Endometrial microvascular endothelial cells (primary cell): ENCODE results near the gene CLSTN1. TPM values are rescaled to one million over a fixed set of nuclear protein-coding genes. Genes with fewer than 3 reads are reported as not detected.

Experiments
- in situ Hi-C: cut with HindIII; loops from 2 replicates; pipeline ENCODE4 v1.10.0; 2017; ENCODE audit warnings: low sequenced_read_pairs, low pct_unique_long_range_greater_than_20kb; ENCODE audit errors: inconsistent ontology term
- total RNA-seq: library from RNA; depleted of rRNA; stranded (reverse); fragments of >200 nt; gene quantifications from one replicate; pipeline ENCODE4 v1.2.3, GENCODE V29; 2015; ENCODE audit errors: inconsistent ontology term

The CLSTN1 gene
- total RNA-seq: 98.4 TPM

- in situ Hi-C loops: no loop called here
Measured at GRCh38 chr1:9823943-9824701, at the start of gene CLSTN1. Gene CLSTN1 (minus strand): TSS chr1:9823965. CDS start chr1:9823733, 232 bp downstream.

GRCh38 chr1:9873385-9873784 is 49.6 kb upstream of the CLSTN1 start:
- in situ Hi-C loops: no loop called here

DNA sequence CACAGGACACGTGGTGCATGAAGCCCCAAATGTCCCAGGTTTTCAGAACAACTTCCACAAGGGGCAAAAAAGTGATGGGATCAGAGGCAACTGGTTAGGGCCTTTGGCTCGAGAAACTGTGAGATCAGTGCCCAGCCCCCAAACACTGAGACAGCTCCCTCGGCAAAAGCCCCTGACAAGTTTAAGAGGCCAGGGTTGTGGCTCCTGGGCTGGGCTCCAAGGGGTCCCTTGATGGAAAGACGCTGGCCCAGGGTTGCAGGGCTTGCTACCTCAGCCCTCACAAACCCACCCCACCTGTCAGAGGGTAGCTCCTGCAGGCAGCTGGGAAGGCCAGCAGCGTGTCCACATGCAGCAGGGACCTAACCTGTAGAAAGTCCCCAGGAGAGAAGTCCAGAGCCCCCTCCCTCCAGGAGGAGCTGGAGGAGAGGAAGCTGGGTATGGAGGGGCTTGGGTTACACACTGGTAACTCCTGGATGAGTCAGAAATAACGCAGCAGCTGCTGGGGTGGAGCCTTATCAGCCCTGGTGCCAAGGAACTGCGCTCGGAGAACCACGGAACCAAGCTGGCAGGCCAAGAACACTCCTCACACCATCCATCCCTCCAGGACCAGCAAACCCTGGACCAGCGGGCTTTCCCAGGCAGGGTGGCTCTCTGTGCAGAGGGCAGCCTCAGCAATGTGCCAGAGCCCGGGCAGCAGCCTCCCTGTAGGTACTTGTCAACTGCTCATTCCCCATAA is 48.8 kb upstream of the CLSTN1 start:
- in situ Hi-C loops: no loop called here

GRCh38 chr1:9871707-9872425 is 48.1 kb upstream of the CLSTN1 start:
- in situ Hi-C loops: no loop called here

DNA sequence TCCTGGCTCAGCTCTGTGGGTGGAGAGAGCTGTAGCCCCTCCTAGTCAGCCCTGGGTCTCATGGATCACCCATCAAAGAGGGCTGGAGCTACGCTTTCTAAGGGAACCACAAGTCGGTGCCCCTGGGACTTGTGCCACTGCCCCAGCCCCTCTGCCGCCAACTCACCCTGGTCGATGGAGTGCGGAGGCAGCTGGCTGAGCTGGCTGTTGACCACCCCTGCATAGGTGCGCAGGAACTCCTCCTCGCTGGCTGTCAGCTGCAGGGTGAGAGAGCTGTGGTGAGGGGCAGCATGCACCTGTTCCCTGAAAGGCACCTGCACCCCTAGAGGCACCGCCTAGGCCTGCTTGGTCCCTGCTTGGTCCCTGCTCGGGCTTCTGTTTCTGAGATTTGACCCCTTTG is 47.3 kb upstream of the CLSTN1 start:
- in situ Hi-C loops: no loop called here

GRCh38 chr1:9870572-9870971 is 46.8 kb upstream of the CLSTN1 start:
- in situ Hi-C loops: no loop called here

DNA sequence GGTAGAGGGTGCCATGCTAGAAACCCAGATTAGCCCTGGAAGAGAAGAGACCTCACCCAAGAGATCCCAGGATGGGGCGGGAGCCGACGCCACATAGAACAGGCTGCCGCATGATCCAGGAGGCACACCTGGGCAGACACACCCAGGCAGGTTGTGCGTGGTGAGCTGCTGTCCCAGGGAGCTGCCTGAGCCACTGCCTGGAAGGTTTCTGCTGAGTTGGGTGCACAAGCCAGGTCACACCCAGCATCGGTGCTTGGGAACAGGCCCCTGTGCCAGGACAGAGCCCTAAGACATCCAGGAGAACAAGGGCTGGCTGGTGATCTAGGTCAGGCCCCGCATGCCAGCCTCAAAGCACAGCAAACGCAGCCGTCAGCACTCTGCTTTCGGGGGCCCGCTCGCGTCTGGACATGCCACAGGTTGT is 46.1 kb upstream of the CLSTN1 start:
- in situ Hi-C loops: no loop called here

DNA sequence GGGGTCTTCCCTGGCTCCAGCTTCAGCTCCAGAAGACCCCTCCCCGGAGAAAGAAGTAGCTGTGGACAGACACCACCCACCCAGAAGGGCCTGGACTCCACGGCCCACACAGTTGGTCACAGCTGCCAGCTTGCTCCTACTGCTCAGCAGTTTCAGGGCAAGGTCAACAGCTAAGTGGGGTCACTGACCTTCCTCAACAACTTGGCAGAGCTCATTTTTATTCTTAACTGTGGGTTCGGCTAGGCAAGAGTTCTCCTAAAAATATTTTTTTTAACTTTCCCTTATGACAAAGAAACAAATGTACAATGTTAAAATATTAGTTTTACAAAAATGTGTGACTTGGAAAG is 44.5 kb upstream of the CLSTN1 start:
- in situ Hi-C loops: no loop called here

- in situ Hi-C loops: no loop called here
Measured at GRCh38 chr1:9867408-9868243, 43.9 kb upstream of the CLSTN1 start.

- in situ Hi-C loops: no loop called here
Measured at GRCh38 chr1:9866836-9867235, 43.1 kb upstream of the CLSTN1 start.

- in situ Hi-C loops: no loop called here
Measured at GRCh38 chr1:9865724-9866123, 42.0 kb upstream of the CLSTN1 start.

- in situ Hi-C loops: no loop called here
Measured at GRCh38 chr1:9863371-9863770, 39.6 kb upstream of the CLSTN1 start.

- in situ Hi-C loops: no loop called here
Measured at GRCh38 chr1:9861360-9861759, 37.6 kb upstream of the CLSTN1 start.

- in situ Hi-C loops: no loop called here
Measured at GRCh38 chr1:9860887-9861286, 37.1 kb upstream of the CLSTN1 start.

GRCh38 chr1:9859281-9860014 is 35.7 kb upstream of the CLSTN1 start:
- in situ Hi-C loops: no loop called here

GRCh38 chr1:9858293-9859035 is 34.7 kb upstream of the CLSTN1 start:
- in situ Hi-C loops: no loop called here

- in situ Hi-C loops: no loop called here
Measured at GRCh38 chr1:9855186-9855585, 31.4 kb upstream of the CLSTN1 start.

GRCh38 chr1:9853249-9853595 is 29.5 kb upstream of the CLSTN1 start:
- in situ Hi-C loops: no loop called here
